ENCODE data around the gene RAD18. TPM values are rescaled to one million over a fixed set of nuclear protein-coding genes. Genes with fewer than 3 reads are reported as not detected.
A peak's percentile ranks its signal among the peaks of the same experiment; 100 is the strongest.

RAD18 gene
- total RNA-seq, 3 donors from 2014 or later, result 10.2 to 16.1 (median 12.5) TPM

- TF ChIP-seq CTCF (IDR thresholded peaks at IDR 0.05), result no peak
- Histone ChIP-seq H3K4me3 (no peak overlapping the region), H3K36me3 (ENCODE audit: low read depth) (no peaks in the 10 kb centered on the region), H3K9me3 (no peaks in the 10 kb centered on the region), H3K4me1 (ENCODE audit: low read depth) (no peaks in the 10 kb centered on the region)
- DNase-seq (peak in 1 of 3 donors; percentile 3), ATAC-seq (no peak)
- intact Hi-C loops (cut with DNase I, micrococcal nuclease), result no loop called here
These were observed 98.6 kb downstream of the RAD18 start for GRCh38 chr3:8864402-8865350.

GRCh38 chr3:8863891-8864290, 99.4 kb downstream of the RAD18 start:
- no peak for ATAC-seq
- H3K36me3 ChIP-seq (ENCODE audit: low read depth), result no peaks in the 10 kb centered on the region
- no peaks in the 10 kb centered on the region for H3K4me1 ChIP-seq (ENCODE audit: low read depth)
- no peak for DNase-seq
- no peak overlapping the region for H3K4me3 ChIP-seq
- no peak for TF ChIP-seq CTCF (IDR thresholded peaks at IDR 0.05)
- H3K9me3 ChIP-seq, result no peaks in the 10 kb centered on the region
- intact Hi-C loops (cut with DNase I, micrococcal nuclease), result no loop called here

- H3K36me3 ChIP-seq (ENCODE audit: low read depth), result no peaks in the 10 kb centered on the region
- ATAC-seq (no peak), DNase-seq (no peak)
- no peak for TF ChIP-seq CTCF (IDR thresholded peaks at IDR 0.05)
- H3K9me3 ChIP-seq, result no peaks in the 10 kb centered on the region
- intact Hi-C loops (cut with DNase I, micrococcal nuclease), result no loop called here
- H3K4me3 ChIP-seq, result no peak overlapping the region
- no peaks in the 10 kb centered on the region for H3K4me1 ChIP-seq (ENCODE audit: low read depth)
These were observed 105.4 kb downstream of the RAD18 start for GRCh38 chr3:8857720-8858367.

- H3K9me3 ChIP-seq, result no peaks in the 10 kb centered on the region
- no peaks in the 10 kb centered on the region for H3K36me3 ChIP-seq (ENCODE audit: low read depth)
- intact Hi-C loops (cut with DNase I, micrococcal nuclease), result no loop called here
- DNase-seq (no peak), ATAC-seq (no peak)
- TF ChIP-seq CTCF (IDR thresholded peaks at IDR 0.05), result no peak
- no peaks in the 10 kb centered on the region for H3K4me1 ChIP-seq (ENCODE audit: low read depth)
- no peak overlapping the region for H3K4me3 ChIP-seq
These were observed 106.6 kb downstream of the RAD18 start for GRCh38 chr3:8856721-8857120.

GRCh38 chr3:8856071-8856470, 107.2 kb downstream of the RAD18 start:
- no peak overlapping the region for H3K4me3 ChIP-seq
- DNase-seq (no peak), ATAC-seq (no peak)
- TF ChIP-seq CTCF (IDR thresholded peaks at IDR 0.05), result no peak
- no peaks in the 10 kb centered on the region for H3K4me1 ChIP-seq (ENCODE audit: low read depth)
- no peaks in the 10 kb centered on the region for H3K36me3 ChIP-seq (ENCODE audit: low read depth)
- H3K9me3 ChIP-seq, result no peaks in the 10 kb centered on the region
- intact Hi-C loops (cut with DNase I, micrococcal nuclease), result no loop called here

Data from mucosa of descending colon (tissue), 3 donors.